Forelimb muscle (tissue), 1 donor: ENCODE measurements around the gene PSG6. TPM values are rescaled to one million over a fixed set of nuclear protein-coding genes. Genes with fewer than 3 reads are reported as not detected.
"Not testable (repeated sequence)": the region's sequence is repeated elsewhere in the genome, so short reads cannot be mapped to it uniquely, and the experiment has no call there.

Experiments used
- DNase-seq: peaks from one replicate; pipeline ENCODE4 v3.0.0-alpha.2; 2013; ENCODE audit warnings: low read depth
- polyA plus RNA-seq: library from polyadenylated mRNA; unstranded; fragments of 120-200 nt; gene quantifications from one replicate; pipeline ENCODE4 v1.2.1, GENCODE V29; 2013; ENCODE audit not compliant: insufficient read length

Gene PSG6
- polyA plus RNA-seq, 1 donor, result 0.16 TPM

DNA sequence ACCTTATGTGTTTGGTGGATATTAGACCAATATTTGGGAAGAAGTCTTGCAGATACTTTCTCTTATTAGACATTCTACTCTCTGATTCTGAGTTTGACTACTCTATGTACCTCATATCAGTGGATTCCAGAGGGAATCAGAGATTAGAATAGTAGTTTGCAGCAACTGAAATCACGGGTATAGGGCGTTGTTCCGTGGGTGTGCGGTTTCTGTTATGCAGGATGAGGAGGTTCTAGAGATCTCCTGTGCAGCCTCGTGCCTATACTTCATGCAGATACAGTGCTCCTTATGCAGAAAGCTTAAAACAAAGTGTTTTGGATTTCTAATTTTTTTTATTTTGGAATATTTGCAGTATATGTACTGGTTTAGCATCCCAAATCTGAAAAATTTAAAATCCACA lies 6.0 kb downstream of the PSG6 start:
- DNase-seq, result not testable (repeated sequence)

GRCh38 chr19:42906162-42906561 lies 11.5 kb downstream of the PSG6 start:
- DNase-seq, result not testable (repeated sequence)

GRCh38 chr19:42900561-42900960 lies 17.1 kb downstream of the PSG6 start:
- not testable (repeated sequence) for DNase-seq

- DNase-seq, result not testable (repeated sequence)
Measured at GRCh38 chr19:42899674-42900073, 18.0 kb downstream of the PSG6 start.

DNA sequence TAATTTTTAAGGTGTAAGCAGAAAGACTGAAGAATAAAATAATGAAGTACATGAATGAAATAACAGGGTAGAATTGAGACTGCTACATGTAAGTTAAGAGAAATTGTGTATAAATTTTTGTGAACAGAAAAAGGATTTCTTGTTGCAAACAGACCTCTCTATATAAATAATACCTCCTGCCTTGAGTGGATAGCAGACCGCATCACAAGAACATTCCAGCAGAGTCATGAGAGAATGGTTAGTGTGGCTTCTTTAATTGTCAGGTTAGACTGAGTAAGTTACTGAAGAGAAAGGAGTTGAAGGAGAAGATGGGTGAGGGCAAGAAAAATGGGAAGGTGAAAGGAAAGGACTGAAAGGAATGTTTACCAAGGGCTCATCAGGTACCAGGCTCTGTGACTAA lies 18.6 kb downstream of the PSG6 start:
- not testable (repeated sequence) for DNase-seq

DNA sequence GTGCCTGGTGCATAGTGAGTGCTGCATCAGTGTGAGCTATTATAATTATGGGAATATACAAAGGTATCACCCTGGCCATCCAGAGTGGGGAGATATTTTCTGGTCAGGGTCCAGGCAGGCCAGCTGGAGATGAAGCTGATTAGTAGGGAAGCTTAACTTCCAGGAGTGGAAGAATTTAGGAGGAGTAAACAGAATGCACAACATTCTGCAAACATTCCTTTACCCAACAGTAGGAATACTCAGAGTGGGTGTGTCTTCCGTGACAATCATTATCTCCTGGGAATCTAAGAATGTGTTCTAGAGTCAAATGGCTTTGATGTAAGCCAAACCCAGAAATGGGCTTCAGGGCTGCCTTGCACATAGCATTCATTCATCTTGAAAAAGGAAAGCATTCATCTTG lies 19.0 kb downstream of the PSG6 start:
- not testable (repeated sequence) for DNase-seq

DNA sequence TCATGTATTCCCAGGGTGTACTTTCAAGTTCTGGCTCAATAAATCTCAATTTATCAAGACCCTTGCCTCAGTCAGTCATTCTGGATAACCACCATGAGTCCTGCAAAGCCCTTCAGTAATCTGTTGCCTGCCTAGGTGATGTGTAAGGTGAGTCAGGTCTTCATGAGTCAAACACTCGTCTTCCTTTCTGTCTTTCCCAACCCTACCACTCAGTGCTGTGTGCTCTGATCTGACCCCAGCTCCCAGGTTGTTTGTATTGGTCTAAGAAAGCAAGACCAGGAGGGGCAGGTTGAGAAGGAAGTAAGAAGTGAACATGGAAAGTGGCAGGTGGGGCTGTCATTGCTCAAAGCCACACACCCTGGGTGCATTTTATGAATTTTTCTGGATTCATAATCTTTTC lies 20.0 kb downstream of the PSG6 start:
- DNase-seq, result not testable (repeated sequence)

- not testable (repeated sequence) for DNase-seq
Measured at GRCh38 chr19:42890446-42890845, 27.2 kb downstream of the PSG6 start.

DNA sequence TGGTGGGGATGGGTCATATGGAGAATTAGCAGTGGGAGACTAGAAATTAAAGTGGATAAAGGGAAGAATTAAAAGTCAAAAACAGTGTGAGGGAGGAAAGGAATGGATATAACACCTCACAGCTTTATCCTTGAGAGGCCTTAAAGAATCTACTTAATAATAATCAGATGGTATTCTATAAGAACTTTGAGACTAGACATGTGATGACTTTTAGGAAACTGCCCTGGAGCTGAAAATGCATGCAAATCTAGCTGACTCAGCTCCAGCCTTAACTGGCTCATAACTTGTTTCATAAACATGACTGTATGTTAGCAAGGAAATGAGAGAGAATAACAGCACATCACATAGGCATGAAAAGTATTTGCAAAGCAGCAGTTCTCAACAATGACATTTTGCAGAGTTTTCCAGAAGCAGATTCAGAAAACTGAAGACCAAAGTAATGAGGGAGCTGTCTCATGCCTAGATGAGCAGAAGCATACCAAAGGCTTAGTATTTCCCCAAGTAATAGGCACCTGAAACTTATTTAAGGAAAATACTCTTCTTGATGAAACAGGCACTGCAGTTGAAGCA lies 29.7 kb downstream of the PSG6 start:
- DNase-seq, result not testable (repeated sequence)

DNA sequence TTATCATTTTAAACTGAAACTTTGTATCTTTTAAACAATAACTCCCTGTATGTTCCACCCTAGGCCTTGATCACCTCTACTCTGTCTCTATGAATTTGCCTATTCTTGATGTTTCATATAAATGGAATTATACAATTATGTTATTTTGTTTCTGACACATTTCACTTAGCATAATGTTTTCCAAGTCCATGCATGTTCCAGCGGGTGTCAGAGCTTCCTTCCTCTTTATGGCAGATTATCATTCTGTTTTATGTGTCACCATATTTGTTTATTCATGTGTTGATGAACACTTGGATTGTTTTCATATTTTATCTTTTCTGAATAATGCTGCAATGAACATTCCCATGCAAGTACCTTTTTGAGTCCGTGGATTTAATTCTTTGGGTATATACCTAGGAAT lies 35.0 kb downstream of the PSG6 start:
- DNase-seq, result not testable (repeated sequence)

GRCh38 chr19:42882010-42882409 lies 35.7 kb downstream of the PSG6 start:
- DNase-seq, result not testable (repeated sequence)

- not testable (repeated sequence) for DNase-seq
Measured at GRCh38 chr19:42881279-42881678, 36.4 kb downstream of the PSG6 start.

DNA sequence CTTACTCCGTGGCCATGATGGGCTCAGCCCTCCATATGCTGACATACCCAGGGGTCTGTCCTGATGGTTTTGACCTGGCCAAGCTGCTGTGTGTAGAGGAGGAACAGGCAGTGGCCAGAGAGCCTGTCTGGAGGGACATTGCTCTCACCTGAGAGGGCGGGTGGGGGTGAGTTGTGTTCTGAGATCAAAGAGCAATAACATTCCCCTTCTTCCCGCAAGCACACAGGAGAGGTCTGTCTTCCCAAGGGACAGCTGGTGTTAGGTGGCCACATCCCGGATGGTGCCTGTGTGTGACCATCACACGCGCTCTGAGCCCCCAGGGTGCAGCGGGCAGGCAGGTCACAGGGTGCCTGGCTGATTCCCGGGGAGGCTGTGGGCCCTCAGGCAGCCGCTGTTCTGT lies 37.1 kb downstream of the PSG6 start:
- DNase-seq, result not testable (repeated sequence)

DNA sequence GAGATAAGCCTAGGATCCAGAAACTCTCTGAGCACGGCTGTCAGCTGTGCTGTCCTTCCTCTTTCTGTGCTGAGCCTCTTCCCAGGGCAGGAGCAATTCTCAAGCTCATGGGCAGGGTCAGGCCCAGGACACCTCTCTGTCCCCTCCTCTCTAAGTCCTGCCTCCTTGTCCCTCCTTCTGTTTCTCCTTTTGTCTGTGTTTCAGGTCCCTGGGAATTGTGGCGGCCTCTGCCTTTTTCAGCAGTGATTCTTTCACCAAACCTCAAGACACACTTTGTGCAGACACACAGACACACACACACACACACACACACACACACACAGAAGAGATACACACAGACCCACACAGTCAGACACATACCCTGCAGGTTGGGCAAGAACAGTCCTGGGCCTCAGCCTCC lies 38.1 kb downstream of the PSG6 start, which contains the start of gene PSG1:
TSS of gene PSG1 (minus strand) at position 101 of the 400 bp plus-strand sequence. CDS start 132 bp downstream, outside the sequence.
- DNase-seq, result no peak

GRCh38 chr19:42876596-42876995 lies 41.1 kb downstream of the PSG6 start:
- DNase-seq, result not testable (repeated sequence)

GRCh38 chr19:42875881-42876280 lies 41.8 kb downstream of the PSG6 start:
- not testable (repeated sequence) for DNase-seq

- not testable (repeated sequence) for DNase-seq
Measured at GRCh38 chr19:42874901-42875813, 42.5 kb downstream of the PSG6 start.

- DNase-seq, result not testable (repeated sequence)
Measured at GRCh38 chr19:42874136-42874535, 43.6 kb downstream of the PSG6 start.

DNA sequence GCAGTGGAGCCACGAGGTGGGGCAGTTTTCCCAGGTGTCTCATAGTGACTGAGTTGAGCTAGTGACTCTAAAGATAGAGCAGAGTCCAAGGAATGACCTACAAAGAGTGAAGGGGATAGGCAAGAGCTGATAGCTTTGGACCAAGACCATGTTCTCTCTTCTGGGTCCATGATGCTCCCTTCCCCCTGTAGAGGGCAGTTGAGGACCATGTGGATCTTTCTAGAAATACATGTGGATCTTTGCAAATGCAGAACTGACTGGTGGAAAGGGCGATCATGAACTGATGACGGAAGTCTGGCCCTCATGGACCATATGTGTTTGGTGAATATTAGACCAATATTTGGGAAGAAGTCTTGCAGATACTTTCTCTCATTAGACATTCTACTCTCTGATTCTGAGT lies 45.1 kb downstream of the PSG6 start:
- DNase-seq, result no peak

- DNase-seq, result no peak
Measured at GRCh38 chr19:42857544-42857867, 60.2 kb downstream of the PSG6 start.

GRCh38 chr19:42856866-42857543 lies 60.7 kb downstream of the PSG6 start:
- DNase-seq, result not testable (repeated sequence)

DNA sequence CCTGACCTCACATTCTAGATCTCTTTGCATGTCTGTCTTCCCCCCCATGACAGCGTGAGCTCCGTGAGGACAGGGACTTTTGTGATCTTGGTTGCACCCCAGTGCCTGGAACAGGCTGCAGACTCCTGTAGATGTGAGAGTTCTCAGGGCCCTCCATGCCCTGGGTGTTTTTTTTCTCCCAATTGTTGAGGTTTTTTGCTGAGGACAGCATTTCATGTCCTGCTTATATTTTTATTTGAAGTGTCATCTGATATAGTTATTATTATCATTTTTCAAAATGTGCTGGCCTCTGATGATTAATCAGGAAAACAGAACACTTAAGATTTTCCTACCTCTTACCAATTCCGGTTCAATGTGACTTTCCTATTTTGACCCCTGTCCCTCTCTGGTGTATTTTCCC lies 62.9 kb downstream of the PSG6 start:
- DNase-seq, result not testable (repeated sequence)
